HepG2 (cell line): ENCODE results near the gene TOE1. TPM values are rescaled to one million over a fixed set of nuclear protein-coding genes. Genes with fewer than 3 reads are reported as not detected.
A peak's percentile ranks its signal among the peaks of the same experiment; 100 is the strongest.

Experiments
- ASH2L ChIP-seq: fragments of 300-600, 200-600 bp; sonication (generic); IDR thresholded peaks from 2 replicates; pipeline ENCODE4 v1.7.0; 2017; ENCODE audit warnings: low read depth, mild to moderate bottlenecking, moderate library complexity, mixed read lengths, low read length; ENCODE audit not compliant: insufficient read length
- JDP2 ChIP-seq: sonication (generic); formaldehyde crosslinking; IDR thresholded peaks from 2 replicates; pipeline ENCODE4 v1.8.1; 2022; ENCODE audit warnings: missing genetic modification reagents, borderline replicate concordance
- PAWR ChIP-seq: sonication (generic); formaldehyde crosslinking; IDR thresholded peaks from 2 replicates; pipeline ENCODE4 v1.4.0; 2020; ENCODE audit warnings: missing genetic modification reagents, mild to moderate bottlenecking, borderline replicate concordance
- STAT5B ChIP-seq: sonication (generic); formaldehyde crosslinking; IDR thresholded peaks from 2 replicates; pipeline ENCODE4 v1.4.0; 2020; ENCODE audit warnings: missing genetic modification reagents
- ZBTB42 ChIP-seq: sonication (generic); formaldehyde crosslinking; IDR thresholded peaks from 2 replicates; pipeline ENCODE4 v1.5.0; 2020; ENCODE audit warnings: mild to moderate bottlenecking, missing genetic modification reagents
- polyA plus RNA-seq, 8 experiments: library from polyadenylated mRNA; depleted of rRNA in 3 of 8; stranded (reverse) in 7 of 8; unstranded in 1 of 8; fragments of >200 nt; fragmentation: Illumina TruSeq in 4 of 8; extraction: Trizol in 4 of 8; gene quantifications; 2 replicates each; pipeline versions ENCODE4 v1.2.1 to v1.2.3, GENCODE V29; 2011 to 2016; ENCODE audit warnings: low read depth in 4 of 8, missing spikeins in 1 of 8, mixed read lengths in 1 of 8; ENCODE audit not compliant: insufficient read depth in 1 of 8
- total RNA-seq, 5 experiments: library from RNA; depleted of rRNA; stranded (reverse); fragments of >200 nt; fragmentation: Illumina TruSeq; extraction: Trizol; gene quantifications; 2 replicates each; pipeline ENCODE4 v1.2.3, GENCODE V29; 2016; ENCODE audit warnings: low read depth in 1 of 5
- TF ChIP-seq, protein P1 (sequence below), 2 experiments: sonication (generic) in 1 of 2; formaldehyde crosslinking in 1 of 2; IDR thresholded peaks; 2 replicates each; pipeline versions ENCODE4 v1.6.1 to v1.9.0; 2014 to 2022; ENCODE audit warnings: antibody characterized with exemption in 1 of 2, borderline replicate concordance in 1 of 2, inconsistent platforms in 1 of 2, low read depth in 1 of 2, missing genetic modification reagents in 1 of 2
- TF ChIP-seq, protein P2 (sequence below): sonication (generic); formaldehyde crosslinking; conservative IDR thresholded peaks from 2 replicates; pipeline ENCODE4 v1.4.0; 2020; ENCODE audit warnings: missing genetic modification reagents
- TF ChIP-seq, protein P3 (sequence below), 2 experiments: IDR thresholded peaks; 2 replicates each; pipeline ENCODE4 v1.6.1; 2011 to 2012; ENCODE audit warnings: low read length in 2 of 2, borderline replicate concordance in 1 of 2, low read depth in 1 of 2, mild to moderate bottlenecking in 1 of 2, moderate library complexity in 1 of 2
- TF ChIP-seq, protein P4 (sequence below): sonication (generic); formaldehyde crosslinking; IDR thresholded peaks from 2 replicates; pipeline ENCODE4 v1.8.0; 2022; ENCODE audit warnings: mild to moderate bottlenecking, missing genetic modification reagents
- TF ChIP-seq, protein P5 (sequence below): sonication (generic); formaldehyde crosslinking; IDR thresholded peaks from 2 replicates; pipeline ENCODE4 v1.5.1; 2020; ENCODE audit warnings: mild to moderate bottlenecking, missing genetic modification reagents

Gene TOE1
- total and polyA plus RNA-seq, 2 of the 13 experiments (the other 11 are each of a cell fraction or from before 2014, with no cell fraction given) = 14.1 to 19.0 TPM

DNA sequence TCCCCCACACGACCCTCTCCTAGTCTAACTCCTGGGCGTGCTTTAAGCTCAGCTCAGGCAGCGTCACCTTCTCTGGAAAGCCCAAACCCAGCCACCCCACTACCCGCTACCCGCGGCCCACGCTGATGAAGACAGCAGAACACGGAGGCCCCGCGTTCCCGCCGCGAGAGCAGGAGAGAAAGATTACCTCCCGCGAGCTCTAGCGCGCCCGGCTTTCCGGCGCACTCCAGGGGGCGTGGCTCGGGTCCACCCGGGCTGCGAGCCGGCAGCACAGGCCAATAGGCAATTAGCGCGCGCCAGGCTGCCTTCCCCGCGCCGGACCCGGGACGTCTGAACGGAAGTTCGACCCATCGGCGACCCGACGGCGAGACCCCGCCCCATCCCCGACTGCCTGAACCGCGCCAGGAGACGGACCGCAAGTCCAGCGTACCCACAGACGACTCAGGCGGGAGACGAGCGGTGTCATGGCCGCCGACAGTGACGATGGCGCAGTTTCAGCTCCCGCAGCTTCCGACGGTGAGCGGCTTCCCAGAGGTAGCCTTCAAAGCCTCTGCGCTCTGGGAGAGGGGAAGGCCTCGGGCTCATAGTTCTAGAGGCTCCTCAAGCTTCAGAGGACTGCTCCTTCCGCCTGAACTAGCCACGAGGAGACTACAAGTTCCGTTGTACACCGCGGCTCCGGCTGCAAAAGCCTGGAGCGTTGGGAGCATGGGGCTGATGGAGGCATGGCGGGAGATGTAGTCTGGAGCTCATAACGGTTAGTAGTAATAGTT is at the start of gene TOE1, which contains the start of gene MUTYH (continued):
- TF ChIP-seq, protein P1, sequence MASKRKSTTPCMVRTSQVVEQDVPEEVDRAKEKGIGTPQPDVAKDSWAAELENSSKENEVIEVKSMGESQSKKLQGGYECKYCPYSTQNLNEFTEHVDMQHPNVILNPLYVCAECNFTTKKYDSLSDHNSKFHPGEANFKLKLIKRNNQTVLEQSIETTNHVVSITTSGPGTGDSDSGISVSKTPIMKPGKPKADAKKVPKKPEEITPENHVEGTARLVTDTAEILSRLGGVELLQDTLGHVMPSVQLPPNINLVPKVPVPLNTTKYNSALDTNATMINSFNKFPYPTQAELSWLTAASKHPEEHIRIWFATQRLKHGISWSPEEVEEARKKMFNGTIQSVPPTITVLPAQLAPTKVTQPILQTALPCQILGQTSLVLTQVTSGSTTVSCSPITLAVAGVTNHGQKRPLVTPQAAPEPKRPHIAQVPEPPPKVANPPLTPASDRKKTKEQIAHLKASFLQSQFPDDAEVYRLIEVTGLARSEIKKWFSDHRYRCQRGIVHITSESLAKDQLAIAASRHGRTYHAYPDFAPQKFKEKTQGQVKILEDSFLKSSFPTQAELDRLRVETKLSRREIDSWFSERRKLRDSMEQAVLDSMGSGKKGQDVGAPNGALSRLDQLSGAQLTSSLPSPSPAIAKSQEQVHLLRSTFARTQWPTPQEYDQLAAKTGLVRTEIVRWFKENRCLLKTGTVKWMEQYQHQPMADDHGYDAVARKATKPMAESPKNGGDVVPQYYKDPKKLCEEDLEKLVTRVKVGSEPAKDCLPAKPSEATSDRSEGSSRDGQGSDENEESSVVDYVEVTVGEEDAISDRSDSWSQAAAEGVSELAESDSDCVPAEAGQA (IDR thresholded peaks at IDR 0.05; ENCODE audit: low read depth) = no peak
- TF ChIP-seq, protein P1 (CRISPR knock-in tag; IDR thresholded peaks at IDR 0.05; ENCODE audit: borderline replicate concordance) = 0 out of 2 replicates have a peak, but pooled peaks have one; percentile 54
- TF ChIP-seq STAT5B (CRISPR knock-in tag) (no peak), PAWR (CRISPR knock-in tag) (no peak), ZBTB42 (CRISPR knock-in tag) (peak; percentile 85), ASH2L (peak; percentile 82), JDP2 (CRISPR knock-in tag) (no peak)
- TF ChIP-seq, protein P2, sequence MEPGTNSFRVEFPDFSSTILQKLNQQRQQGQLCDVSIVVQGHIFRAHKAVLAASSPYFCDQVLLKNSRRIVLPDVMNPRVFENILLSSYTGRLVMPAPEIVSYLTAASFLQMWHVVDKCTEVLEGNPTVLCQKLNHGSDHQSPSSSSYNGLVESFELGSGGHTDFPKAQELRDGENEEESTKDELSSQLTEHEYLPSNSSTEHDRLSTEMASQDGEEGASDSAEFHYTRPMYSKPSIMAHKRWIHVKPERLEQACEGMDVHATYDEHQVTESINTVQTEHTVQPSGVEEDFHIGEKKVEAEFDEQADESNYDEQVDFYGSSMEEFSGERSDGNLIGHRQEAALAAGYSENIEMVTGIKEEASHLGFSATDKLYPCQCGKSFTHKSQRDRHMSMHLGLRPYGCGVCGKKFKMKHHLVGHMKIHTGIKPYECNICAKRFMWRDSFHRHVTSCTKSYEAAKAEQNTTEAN (CRISPR knock-in tag) = peak; percentile 49; the same call in 1 of the 2 replicates
- TF ChIP-seq, protein P3, sequence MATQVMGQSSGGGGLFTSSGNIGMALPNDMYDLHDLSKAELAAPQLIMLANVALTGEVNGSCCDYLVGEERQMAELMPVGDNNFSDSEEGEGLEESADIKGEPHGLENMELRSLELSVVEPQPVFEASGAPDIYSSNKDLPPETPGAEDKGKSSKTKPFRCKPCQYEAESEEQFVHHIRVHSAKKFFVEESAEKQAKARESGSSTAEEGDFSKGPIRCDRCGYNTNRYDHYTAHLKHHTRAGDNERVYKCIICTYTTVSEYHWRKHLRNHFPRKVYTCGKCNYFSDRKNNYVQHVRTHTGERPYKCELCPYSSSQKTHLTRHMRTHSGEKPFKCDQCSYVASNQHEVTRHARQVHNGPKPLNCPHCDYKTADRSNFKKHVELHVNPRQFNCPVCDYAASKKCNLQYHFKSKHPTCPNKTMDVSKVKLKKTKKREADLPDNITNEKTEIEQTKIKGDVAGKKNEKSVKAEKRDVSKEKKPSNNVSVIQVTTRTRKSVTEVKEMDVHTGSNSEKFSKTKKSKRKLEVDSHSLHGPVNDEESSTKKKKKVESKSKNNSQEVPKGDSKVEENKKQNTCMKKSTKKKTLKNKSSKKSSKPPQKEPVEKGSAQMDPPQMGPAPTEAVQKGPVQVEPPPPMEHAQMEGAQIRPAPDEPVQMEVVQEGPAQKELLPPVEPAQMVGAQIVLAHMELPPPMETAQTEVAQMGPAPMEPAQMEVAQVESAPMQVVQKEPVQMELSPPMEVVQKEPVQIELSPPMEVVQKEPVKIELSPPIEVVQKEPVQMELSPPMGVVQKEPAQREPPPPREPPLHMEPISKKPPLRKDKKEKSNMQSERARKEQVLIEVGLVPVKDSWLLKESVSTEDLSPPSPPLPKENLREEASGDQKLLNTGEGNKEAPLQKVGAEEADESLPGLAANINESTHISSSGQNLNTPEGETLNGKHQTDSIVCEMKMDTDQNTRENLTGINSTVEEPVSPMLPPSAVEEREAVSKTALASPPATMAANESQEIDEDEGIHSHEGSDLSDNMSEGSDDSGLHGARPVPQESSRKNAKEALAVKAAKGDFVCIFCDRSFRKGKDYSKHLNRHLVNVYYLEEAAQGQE (IDR thresholded peaks at IDR 0.05; ENCODE audit: borderline replicate concordance in 1 of 2, low read depth in 1 of 2, low read length in 2 of 2) = no peak; a peak in 1 of 4 replicates
- TF ChIP-seq, protein P4, sequence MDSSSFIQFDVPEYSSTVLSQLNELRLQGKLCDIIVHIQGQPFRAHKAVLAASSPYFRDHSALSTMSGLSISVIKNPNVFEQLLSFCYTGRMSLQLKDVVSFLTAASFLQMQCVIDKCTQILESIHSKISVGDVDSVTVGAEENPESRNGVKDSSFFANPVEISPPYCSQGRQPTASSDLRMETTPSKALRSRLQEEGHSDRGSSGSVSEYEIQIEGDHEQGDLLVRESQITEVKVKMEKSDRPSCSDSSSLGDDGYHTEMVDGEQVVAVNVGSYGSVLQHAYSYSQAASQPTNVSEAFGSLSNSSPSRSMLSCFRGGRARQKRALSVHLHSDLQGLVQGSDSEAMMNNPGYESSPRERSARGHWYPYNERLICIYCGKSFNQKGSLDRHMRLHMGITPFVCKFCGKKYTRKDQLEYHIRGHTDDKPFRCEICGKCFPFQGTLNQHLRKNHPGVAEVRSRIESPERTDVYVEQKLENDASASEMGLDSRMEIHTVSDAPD (CRISPR knock-in tag) = no peak; the same call in 1 of the 2 replicates
- TF ChIP-seq, protein P5, sequence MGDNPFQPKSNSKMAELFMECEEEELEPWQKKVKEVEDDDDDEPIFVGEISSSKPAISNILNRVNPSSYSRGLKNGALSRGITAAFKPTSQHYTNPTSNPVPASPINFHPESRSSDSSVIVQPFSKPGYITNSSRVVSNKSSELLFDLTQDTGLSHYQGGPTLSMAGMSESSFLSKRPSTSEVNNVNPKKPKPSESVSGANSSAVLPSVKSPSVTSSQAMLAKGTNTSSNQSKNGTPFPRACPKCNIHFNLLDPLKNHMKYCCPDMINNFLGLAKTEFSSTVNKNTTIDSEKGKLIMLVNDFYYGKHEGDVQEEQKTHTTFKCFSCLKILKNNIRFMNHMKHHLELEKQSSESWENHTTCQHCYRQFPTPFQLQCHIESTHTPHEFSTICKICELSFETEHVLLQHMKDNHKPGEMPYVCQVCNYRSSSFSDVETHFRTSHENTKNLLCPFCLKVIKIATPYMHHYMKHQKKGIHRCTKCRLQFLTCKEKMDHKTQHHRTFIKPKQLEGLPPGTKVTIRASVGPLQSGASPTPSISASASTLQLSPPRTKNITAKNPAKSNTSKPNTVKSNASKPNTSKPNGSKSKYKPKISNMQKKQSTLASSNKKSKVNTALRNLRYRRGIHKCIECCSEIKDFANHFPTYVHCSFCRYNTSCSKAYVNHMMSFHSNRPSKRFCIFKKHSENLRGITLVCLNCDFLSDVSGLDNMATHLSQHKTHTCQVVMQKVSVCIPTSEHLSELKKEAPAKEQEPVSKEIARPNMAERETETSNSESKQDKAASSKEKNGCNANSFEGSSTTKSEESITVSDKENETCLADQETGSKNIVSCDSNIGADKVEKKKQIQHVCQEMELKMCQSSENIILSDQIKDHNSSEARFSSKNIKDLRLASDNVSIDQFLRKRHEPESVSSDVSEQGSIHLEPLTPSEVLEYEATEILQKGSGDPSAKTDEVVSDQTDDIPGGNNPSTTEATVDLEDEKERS = peak; percentile 93
